HepG2 (cell line): ENCODE measurements around the gene OSBPL9. TPM values are rescaled to one million over a fixed set of nuclear protein-coding genes. Genes with fewer than 3 reads are reported as not detected.

Experiments
- ATAC-seq: fragments of 200-7000 bp; cut with Tn5 transposase; 3 replicates; pipeline ENCODE4 v1.9.1; 2020; ENCODE audit warnings: mild to moderate bottlenecking, moderate library complexity
- BruUV-seq: library from RNA; stranded (reverse); fragments of 400-500 nt; replicated peaks from 2 replicates; lab custom pipeline; 2021; lab: Mats Ljungman, UMichigan
- CTCF ChIA-PET: fragments of 300-600 bp; formaldehyde crosslinking; extraction: SDS; loops from one replicate; lab custom pipeline; 2021; ENCODE audit warnings: low total read pairs, inconsistent platforms, low intra/inter-chr PET ratio; lab: Yijun Ruan, JAX
- POLR2A ChIA-PET: fragments of 350-600 bp; sonication (Branson Sonifier 250); formaldehyde crosslinking; loops from one replicate; lab custom pipeline; 2020; ENCODE audit warnings: antibody characterized with exemption, inconsistent platforms; lab: Yijun Ruan, JAX
- DNase-seq: peaks from one replicate; pipeline ENCODE4 v3.0.0-alpha.2; 2015; ENCODE audit warnings: low spot score
- FAIRE-seq: peaks from 3 replicates; lab custom pipeline; 2011; peaks lifted over from hg19 to GRCh38; lab: Jason Lieb, UNC
- H2AFZ ChIP-seq: one replicate; pipeline ENCODE4 v1.6.1; 2011; ENCODE audit warnings: low read length, inconsistent platforms
- H3K27ac ChIP-seq: fragments of 300-600 bp; 3 replicates; pipeline ENCODE4 v1.8.0; 2011; ENCODE audit warnings: mixed run types, mild to moderate bottlenecking, mixed read lengths, low read length, inconsistent platforms; ENCODE audit not compliant: insufficient read depth; ENCODE audit errors: extremely low read length
- H3K27me3 ChIP-seq, 2 experiments: fragments of 200-600 bp in 1 of 2; 2 replicates in 1 of 2; 3 replicates in 1 of 2; pipeline versions ENCODE4 v1.6.0 to v1.8.0; 2011; ENCODE audit warnings: low read length in 2 of 2, mild to moderate bottlenecking in 2 of 2, moderate library complexity in 2 of 2, inconsistent platforms in 1 of 2; ENCODE audit not compliant: insufficient read depth in 2 of 2, control insufficient read depth in 1 of 2
- H3K36me3 ChIP-seq, 2 experiments: fragments of 200-600 bp in 1 of 2; replicated peaks in 1 of 2; 2 replicates in 1 of 2; 3 replicates in 1 of 2; pipeline versions ENCODE4 v1.5.1 to v1.8.0; 2011; ENCODE audit warnings: low read length in 2 of 2, inconsistent platforms in 1 of 2; ENCODE audit not compliant: insufficient read depth in 2 of 2, control insufficient read depth in 1 of 2
- H3K4me1 ChIP-seq: 2 replicates; pipeline ENCODE4 v1.5.1; 2012; ENCODE audit warnings: low read length, inconsistent platforms; ENCODE audit not compliant: insufficient read depth
- H3K4me2 ChIP-seq: 2 replicates; pipeline ENCODE4 v1.6.0; 2011; ENCODE audit warnings: low read depth, low read length, inconsistent platforms
- H3K4me3 ChIP-seq, 3 experiments: fragments of 200-600 bp in 1 of 3; sonication (generic), shearing (Covaris generic) in 1 of 3; replicated peaks in 1 of 3; 2 replicates each; pipeline ENCODE4 v1.5.1; 2011 to 2016; ENCODE audit warnings: low read length in 3 of 3, inconsistent platforms in 2 of 3, low read depth in 2 of 3, mild to moderate bottlenecking in 2 of 3, control low read depth in 1 of 3, mixed read lengths in 1 of 3; ENCODE audit not compliant: insufficient read depth in 1 of 3
- H3K79me2 ChIP-seq: one replicate; pipeline ENCODE4 v1.6.1; 2011; ENCODE audit warnings: low read length, inconsistent platforms; ENCODE audit not compliant: insufficient read depth
- H3K9ac ChIP-seq: 2 replicates; pipeline ENCODE4 v1.6.0; 2011; ENCODE audit warnings: mild to moderate bottlenecking, low read depth, low read length, inconsistent platforms; ENCODE audit not compliant: insufficient read depth
- H3K9me3 ChIP-seq: 2 replicates; pipeline ENCODE4 v1.5.1; 2012; ENCODE audit warnings: mild to moderate bottlenecking, low read length
- H4K20me1 ChIP-seq: 2 replicates; pipeline ENCODE4 v1.6.0; 2011; ENCODE audit warnings: inconsistent platforms, mild to moderate bottlenecking, low read length, moderate library complexity; ENCODE audit not compliant: insufficient read depth
- ARID2 ChIP-seq: sonication (generic); formaldehyde crosslinking; IDR thresholded peaks from 2 replicates; pipeline ENCODE4 v1.8.1; 2022; ENCODE audit warnings: mild to moderate bottlenecking, missing genetic modification reagents, borderline replicate concordance
- GRHL1 ChIP-seq: sonication (generic); formaldehyde crosslinking; conservative IDR thresholded peaks from 2 replicates; pipeline ENCODE4 v1.8.0; 2022; ENCODE audit warnings: missing genetic modification reagents
- HNF4G ChIP-seq, 2 experiments: sonication (generic) in 1 of 2; formaldehyde crosslinking in 1 of 2; IDR thresholded peaks; 2 replicates each; pipeline versions ENCODE4 v1.4.0 to v1.6.1; 2011 to 2020; ENCODE audit warnings: borderline replicate concordance in 2 of 2, low read depth in 2 of 2, mild to moderate bottlenecking in 2 of 2, low read length in 1 of 2, missing genetic modification reagents in 1 of 2, moderate library complexity in 1 of 2
- MAX ChIP-seq: IDR thresholded peaks from 2 replicates; pipeline ENCODE4 v1.6.1; 2012; ENCODE audit warnings: inconsistent platforms
- SIN3B ChIP-seq: fragments of 150-350 bp; IDR thresholded peaks from 2 replicates; pipeline ENCODE4 v1.6.1; 2014; ENCODE audit warnings: low read length
- UBTF ChIP-seq: sonication (generic); formaldehyde crosslinking; IDR thresholded peaks from 2 replicates; pipeline ENCODE4 v1.4.0; 2020; ENCODE audit warnings: mild to moderate bottlenecking, missing genetic modification reagents
- ZBTB1 ChIP-seq: sonication (generic); formaldehyde crosslinking; IDR thresholded peaks from 2 replicates; pipeline ENCODE4 v1.4.0; 2020; ENCODE audit warnings: missing genetic modification reagents, borderline replicate concordance
- ZNF383 ChIP-seq: sonication (generic); formaldehyde crosslinking; IDR thresholded peaks from 2 replicates; pipeline ENCODE4 v1.4.0; 2020; ENCODE audit warnings: missing genetic modification reagents, mild to moderate bottlenecking, borderline replicate concordance
- ZNF788 ChIP-seq: sonication (generic); formaldehyde crosslinking; IDR thresholded peaks from 2 replicates; pipeline ENCODE4 v1.5.0; 2020; ENCODE audit warnings: mild to moderate bottlenecking, missing genetic modification reagents, borderline replicate concordance
- ZNF800 ChIP-seq: sonication (generic); formaldehyde crosslinking; IDR thresholded peaks from 2 replicates; pipeline ENCODE4 v1.4.0; 2020; ENCODE audit warnings: missing genetic modification reagents
- ZUFSP ChIP-seq: sonication (generic); formaldehyde crosslinking; IDR thresholded peaks from 2 replicates; pipeline ENCODE4 v1.9.0; 2021; ENCODE audit warnings: missing genetic modification reagents, mild to moderate bottlenecking, borderline replicate concordance
- whole genome bisulfite sequencing: methylation state at CpG from one replicate; pipeline ENCODE4 v1.1.6; 2017; ENCODE audit warnings: low lambda C conversion rate; 5-methylcytosine and 5-hydroxymethylcytosine counted together
- in situ Hi-C: cut with HindIII; loops from 2 replicates; pipeline ENCODE4 v1.10.0; 2017; ENCODE audit warnings: low pct_unique_long_range_greater_than_20kb; ENCODE audit not compliant: extremely low pct_ligation_motif_present
- intact Hi-C: fragments of 100-400 bp; cut with micrococcal nuclease; formaldehyde crosslinking; loops from one replicate; pipeline ENCODE4 v1.10.0; 2022; ENCODE audit not compliant: unreplicated experiment
- polyA plus RNA-seq, 8 experiments: library from polyadenylated mRNA; depleted of rRNA in 3 of 8; stranded (reverse) in 7 of 8; unstranded in 1 of 8; fragments of >200 nt; fragmentation: Illumina TruSeq in 4 of 8; extraction: Trizol in 4 of 8; gene quantifications; 2 replicates each; pipeline versions ENCODE4 v1.2.1 to v1.2.3, GENCODE V29; 2011 to 2016; ENCODE audit warnings: low read depth in 4 of 8, missing spikeins in 1 of 8, mixed read lengths in 1 of 8; ENCODE audit not compliant: insufficient read depth in 1 of 8
- total RNA-seq, 5 experiments: library from RNA; depleted of rRNA; stranded (reverse); fragments of >200 nt; fragmentation: Illumina TruSeq; extraction: Trizol; gene quantifications; 2 replicates each; pipeline ENCODE4 v1.2.3, GENCODE V29; 2016; ENCODE audit warnings: low read depth in 1 of 5

Gene OSBPL9
- total and polyA plus RNA-seq, 2 of the 13 experiments (the other 11 are each of a cell fraction or from before 2014, with no cell fraction given) = 83.6 to 142 TPM

- H3K9me3 ChIP-seq = no peaks in the 10 kb centered on the region
- no peaks in the 10 kb centered on the region for H3K27me3 ChIP-seq
- no peaks in the 10 kb centered on the region for H4K20me1 ChIP-seq
- intact Hi-C loops = no loop called here
- H3K36me3 ChIP-seq = 0 out of 5 replicates have a peak, but pooled peaks cover 0 to 5% of the 10 kb centered on the region in 2 experiments
- H3K4me1 ChIP-seq = peaks cover 14% of the 10 kb centered on the region; the same call in 1 of the 2 replicates
- H3K9ac ChIP-seq = no peak overlapping the region
- no peak overlapping the region for H3K4me3 ChIP-seq
- no peak overlapping the region for H3K27ac ChIP-seq
- DNase-seq (no peak), FAIRE-seq (no peak), ATAC-seq (no peak)
- H2AFZ ChIP-seq = no peak overlapping the region
- ChIA-PET POLR2A (no interaction called here), CTCF (no interaction called here)
- no peak overlapping the region for H3K4me2 ChIP-seq
- in situ Hi-C loops = no loop called here
- H3K79me2 ChIP-seq = peaks cover 4% of the 10 kb centered on the region
- TF ChIP-seq MAX (no peak), ZBTB1 (CRISPR knock-in tag) (no peak), SIN3B (no peak), ZUFSP (no peak), ZNF800 (no peak), GRHL1 (CRISPR knock-in tag) (no peak), ZNF383 (no peak), ZNF788 (no peak), UBTF (no peak), HNF4G (IDR thresholded peaks at IDR 0.05; ENCODE audit: borderline replicate concordance, low read depth, low read length) (no peak), HNF4G (CRISPR knock-in tag; IDR thresholded peaks at IDR 0.05; ENCODE audit: borderline replicate concordance, low read depth) (no peak), ARID2 (CRISPR knock-in tag) (no peak)
- BruUV-seq = no TSS peak
- WGBS = 93% methylated on average over 2 of the region's 2 CpGs
Measured at GRCh38 chr1:51675177-51675780, 58.4 kb downstream of the OSBPL9 start.
